K562 (cell line): ENCODE results near the gene PKD1. TPM values are rescaled to one million over a fixed set of nuclear protein-coding genes. Genes with fewer than 3 reads are reported as not detected.
A peak's percentile ranks its signal among the peaks of the same experiment; 100 is the strongest.

Experiments
- AFF4 ChIP-seq: sonication (generic); formaldehyde crosslinking; IDR thresholded peaks from 2 replicates; pipeline ENCODE4 v1.8.0; 2023; ENCODE audit warnings: mild to moderate bottlenecking, missing genetic modification reagents
- BACH1 ChIP-seq: fragments of 200-800 bp; sonication (Bioruptor generic); IDR thresholded peaks from 2 replicates; pipeline ENCODE4 v1.6.1; 2016; ENCODE audit warnings: missing genetic modification characterization, missing compliant biosample characterization
- CBFA2T2 ChIP-seq: fragments of 450-650 bp; conservative IDR thresholded peaks from 2 replicates; pipeline ENCODE4 v1.6.1; 2017; ENCODE audit warnings: mild to moderate bottlenecking
- ESRRA ChIP-seq: fragments of 450-650 bp; IDR thresholded peaks from 2 replicates; pipeline ENCODE4 v1.6.1; 2014; ENCODE audit warnings: low read depth, mild to moderate bottlenecking, moderate library complexity, borderline replicate concordance
- GABPB2 ChIP-seq: fragments of 250-450 bp; sonication (Bioruptor Pico); conservative IDR thresholded peaks from 2 replicates; pipeline ENCODE4 v1.5.1; 2021; ENCODE audit warnings: mild to moderate bottlenecking
- HNRNPH1 ChIP-seq: fragments of 200-400 bp; formaldehyde crosslinking; optimal IDR thresholded peaks from 2 replicates; pipeline ENCODE3; 2017; ENCODE audit warnings: low read depth, mild to moderate bottlenecking, low read length, moderate library complexity
- KDM5B ChIP-seq: fragments of 200-600 bp; sonication (generic); IDR thresholded peaks from 2 replicates; pipeline ENCODE4 v1.6.1; 2012; ENCODE audit warnings: low read depth, mild to moderate bottlenecking, moderate library complexity, low read length, control low read depth, inconsistent platforms; ENCODE audit not compliant: insufficient replicate concordance
- NR2C2 ChIP-seq, 2 experiments: fragments of 200-800 bp in 1 of 2; sonication (Bioruptor generic) in 1 of 2; sonication (generic) in 1 of 2; formaldehyde crosslinking in 1 of 2; IDR thresholded peaks; 2 replicates each; pipeline versions ENCODE4 v1.6.1 to v1.8.0; 2016 to 2022; ENCODE audit warnings: mild to moderate bottlenecking in 1 of 2, missing compliant biosample characterization in 1 of 2, missing genetic modification characterization in 1 of 2, missing genetic modification reagents in 1 of 2
- PTBP1 ChIP-seq: fragments of 200-400 bp; formaldehyde crosslinking; IDR thresholded peaks from 2 replicates; pipeline ENCODE4 v1.6.1; 2017; ENCODE audit warnings: low read depth, low read length
- PTRF ChIP-seq: fragments of 450-650 bp; IDR thresholded peaks from 2 replicates; pipeline ENCODE4 v1.6.1; 2016; ENCODE audit warnings: mild to moderate bottlenecking, missing genetic modification characterization, missing compliant biosample characterization
- TAF1 ChIP-seq: IDR thresholded peaks from 2 replicates; pipeline ENCODE4 v1.6.1; 2011; ENCODE audit warnings: mild to moderate bottlenecking, low read length, moderate library complexity; ENCODE audit not compliant: insufficient read depth, control insufficient read depth, severe bottlenecking; ENCODE audit errors: extremely low read depth
- TEAD1 ChIP-seq, 2 experiments: fragments of 450-650 bp in 1 of 2; sonication (generic) in 1 of 2; formaldehyde crosslinking; IDR thresholded peaks; 2 replicates each; pipeline versions ENCODE4 v1.4.0 to v1.8.0; 2020 to 2022; ENCODE audit warnings: mild to moderate bottlenecking in 2 of 2, missing genetic modification reagents in 1 of 2
- ZBTB1 ChIP-seq: sonication (generic); formaldehyde crosslinking; IDR thresholded peaks from 2 replicates; pipeline ENCODE4 v1.8.1; 2023; ENCODE audit warnings: missing genetic modification reagents, low read depth, mild to moderate bottlenecking, borderline replicate concordance
- ZHX1 ChIP-seq: fragments of 150-350 bp; conservative IDR thresholded peaks from 2 replicates; pipeline ENCODE4 v1.6.1; 2014; ENCODE audit warnings: low read length
- ZMIZ1 ChIP-seq, 2 experiments: fragments of 150-350 bp in 1 of 2; IDR thresholded peaks; 2 replicates each; pipeline ENCODE4 v1.6.1; 2012 to 2016; ENCODE audit warnings: low read depth in 2 of 2, low read length in 2 of 2, mild to moderate bottlenecking in 1 of 2, moderate library complexity in 1 of 2
- ZNF212 ChIP-seq: fragments of 450-650 bp; formaldehyde crosslinking; IDR thresholded peaks from 2 replicates; pipeline ENCODE4 v1.4.0; 2020; ENCODE audit warnings: mild to moderate bottlenecking
- polyA plus RNA-seq, 8 experiments: library from polyadenylated mRNA; depleted of rRNA in 4 of 8; stranded (reverse) in 5 of 8; unstranded in 3 of 8; fragments of >200 nt; fragmentation: Nextera tagmentation in 2 of 8; fragmentation: Illumina TruSeq in 1 of 8; extraction: Ambion mirVana in 2 of 8; extraction: Trizol in 1 of 8; gene quantifications; 2 replicates each; pipeline versions ENCODE4 v1.2.1 to v1.2.3, GENCODE V29; 2011 to 2014; ENCODE audit warnings: inconsistent platforms in 1 of 8, missing spikeins in 1 of 8
- total RNA-seq, 7 experiments: library from RNA; depleted of rRNA in 6 of 7; stranded (reverse); fragments of >200 nt in 6 of 7; fragmentation: Illumina TruSeq in 2 of 7; extraction: Trizol in 2 of 7; gene quantifications; 2 replicates each; pipeline versions ENCODE4 v1.2.1 to v1.2.3, GENCODE V29; 2011 to 2021; ENCODE audit warnings: low replicate concordance in 1 of 7

Gene PKD1
- total and polyA plus RNA-seq, 9 of the 15 experiments (the other 6 are each of a cell fraction or from before 2014, with no cell fraction given) = 0.23 to 93.5 (median 12.6) TPM

- peak; percentile 41 for TF ChIP-seq TAF1
- TF ChIP-seq ZBTB1 = no peak
- TF ChIP-seq PTBP1 = no peak
- no peak for TF ChIP-seq CBFA2T2
- TF ChIP-seq GABPB2 (CRISPR knock-in tag) = no peak
- TF ChIP-seq HNRNPH1 = no peak
- no peak for TF ChIP-seq AFF4
- no peak for TF ChIP-seq ZHX1
- no peak for TF ChIP-seq PTRF (tag)
- no peak for TF ChIP-seq ZMIZ1 (IDR thresholded peaks at IDR 0.05; ENCODE audit: low read depth in 2 of 2, low read length in 2 of 2)
- no peak for TF ChIP-seq KDM5B
- TF ChIP-seq ESRRA = no peak
- no peak for TF ChIP-seq NR2C2 (CRISPR knock-in tag; IDR thresholded peaks at IDR 0.05)
- no peak for TF ChIP-seq NR2C2 (tag; IDR thresholded peaks at IDR 0.05)
- no peak for TF ChIP-seq ZNF212 (CRISPR knock-in tag)
- TF ChIP-seq TEAD1 (CRISPR knock-in tag; IDR thresholded peaks at IDR 0.05) = no peak
- no peak for TF ChIP-seq BACH1 (tag)
These were observed 42.8 kb upstream of the PKD1 start (continued) for GRCh38 chr16:2178321-2179106.
